Right renal pelvis (tissue), 4 donors: Measurements from ENCODE around the gene RPTOR. TPM values are rescaled to one million over a fixed set of nuclear protein-coding genes. Genes with fewer than 3 reads are reported as not detected.

Experiments used
- DNase-seq, 4 donors: peaks; one replicate each; pipeline ENCODE4 v3.0.0-alpha.2; 2013; ENCODE audit warnings: low read depth in 4 of 4, low spot score in 3 of 4, missing footprints in 1 of 4
- polyA plus RNA-seq, 4 donors: library from polyadenylated mRNA; unstranded; fragments of 120-200 nt; gene quantifications; one replicate each; pipeline ENCODE4 v1.2.1, GENCODE V29; 2013; ENCODE audit not compliant: insufficient read length in 4 of 4

Gene RPTOR
- polyA plus RNA-seq, 4 donors: 17.1 to 21.9 (median 19.5) TPM

DNA sequence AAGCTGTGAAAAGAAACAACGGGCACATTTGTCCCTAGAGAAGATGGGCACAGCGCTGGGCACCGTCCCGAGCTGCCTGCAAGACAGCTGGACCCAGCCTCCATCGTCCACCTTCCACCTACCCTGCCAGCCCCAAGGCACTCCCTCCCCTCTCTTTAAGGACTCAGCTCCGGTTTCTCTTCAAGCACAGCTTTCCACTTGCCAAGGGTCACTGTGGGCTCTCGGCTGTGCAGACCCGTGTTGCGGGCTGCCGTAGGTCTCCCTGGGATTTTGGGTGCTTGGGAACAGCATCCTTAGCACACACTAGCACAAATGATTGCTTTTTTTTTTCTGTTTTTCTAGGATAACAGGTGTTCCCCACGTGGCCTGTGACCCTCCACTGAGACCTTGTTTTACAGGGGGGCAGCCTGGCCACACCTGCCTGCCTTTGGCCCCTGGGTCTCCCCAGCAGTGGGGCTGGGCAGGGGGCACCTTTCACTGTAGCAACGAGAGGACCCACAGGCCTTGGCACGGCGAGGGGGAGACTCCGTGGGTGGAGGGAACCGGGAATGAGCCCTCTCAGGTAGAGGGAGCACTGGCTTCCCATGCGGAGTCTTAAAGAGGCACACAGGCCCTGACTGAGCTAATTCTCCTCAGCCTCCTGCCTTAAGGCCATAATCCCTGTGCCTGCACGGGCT is 448.4 kb downstream of the RPTOR start:
- DNase-seq: no peak

- no peak for DNase-seq
Measured at GRCh38 chr17:80995131-80995530, 450.5 kb downstream of the RPTOR start.

GRCh38 chr17:80996422-80997305 is 452.0 kb downstream of the RPTOR start:
- DNase-seq: no peak

- no peak for DNase-seq
Measured at GRCh38 chr17:80997424-80998117, 452.9 kb downstream of the RPTOR start.

DNA sequence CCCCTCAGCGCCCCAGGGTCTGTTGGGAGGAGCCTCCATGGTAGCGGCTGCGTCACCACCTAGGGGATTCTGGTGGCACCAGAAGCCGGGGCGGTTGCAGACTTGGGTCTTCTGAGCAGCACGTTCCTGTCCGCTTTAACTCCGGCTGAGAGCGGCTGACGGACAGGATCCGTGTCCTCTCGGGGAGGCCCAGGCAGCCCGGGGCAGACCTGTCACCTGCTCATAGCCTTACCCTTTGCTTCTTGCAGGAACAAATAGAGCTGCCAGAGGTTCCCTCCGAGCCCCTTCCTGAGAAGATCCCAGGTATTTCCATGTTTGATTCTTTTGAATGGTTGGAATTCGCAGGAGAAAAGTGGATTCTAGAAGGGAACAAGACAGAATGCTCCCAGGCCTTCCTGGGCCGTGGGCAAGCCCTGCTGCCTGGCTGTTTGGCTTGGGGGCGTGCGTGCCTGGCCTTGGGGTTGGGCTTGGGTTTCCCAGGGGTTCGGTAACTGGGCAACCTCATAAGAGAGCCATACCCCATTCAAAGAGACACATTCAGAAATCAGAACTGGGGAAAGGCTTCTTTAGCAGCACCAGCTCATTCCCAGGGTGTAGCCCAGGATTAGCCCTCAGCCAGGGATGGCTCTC is 453.6 kb downstream of the RPTOR start:
- no peak for DNase-seq

GRCh38 chr17:80998748-80999535 is 454.3 kb downstream of the RPTOR start:
- DNase-seq: no peak

DNA sequence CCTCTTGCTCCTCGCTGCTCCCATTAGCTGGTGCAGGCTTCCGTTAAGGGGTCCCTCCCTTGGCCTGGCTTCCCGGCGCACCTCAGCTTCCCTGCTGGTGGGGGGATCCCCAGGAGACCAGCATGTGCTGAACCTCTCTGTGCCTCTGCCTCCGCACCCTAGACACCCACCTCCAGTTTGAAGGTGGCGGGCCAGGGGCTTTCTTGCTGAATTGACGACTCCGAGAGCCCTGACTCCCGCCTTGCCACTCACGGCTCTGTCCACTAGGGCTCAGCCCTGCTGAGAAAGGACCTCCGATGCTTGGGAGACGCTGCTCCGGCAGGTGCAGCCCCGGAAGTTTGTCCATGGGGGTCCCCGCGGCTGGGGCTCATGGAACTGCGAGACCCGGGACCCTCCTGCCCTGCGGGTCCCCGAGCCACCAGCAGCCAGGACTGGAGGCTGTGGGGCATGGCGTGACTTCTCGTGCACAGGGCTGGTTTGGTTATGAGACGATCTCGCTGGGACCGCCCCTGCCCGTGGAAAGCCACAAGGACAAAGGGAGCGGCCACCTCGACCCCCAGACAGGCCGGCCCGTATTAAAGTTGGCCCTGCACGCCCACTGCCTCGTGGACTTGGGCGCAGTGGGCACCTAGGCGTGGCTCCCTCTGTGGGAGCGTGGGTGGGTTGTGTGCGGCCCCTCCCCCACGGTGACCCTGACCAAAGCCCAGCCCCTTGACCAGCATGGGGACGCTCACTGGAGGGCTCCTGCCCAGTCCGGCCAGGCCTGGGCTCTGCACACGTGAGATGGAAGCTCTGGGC is 455.1 kb downstream of the RPTOR start:
- DNase-seq: no peak

- no peak for DNase-seq
Measured at GRCh38 chr17:81000334-81000630, 455.6 kb downstream of the RPTOR start.

DNA sequence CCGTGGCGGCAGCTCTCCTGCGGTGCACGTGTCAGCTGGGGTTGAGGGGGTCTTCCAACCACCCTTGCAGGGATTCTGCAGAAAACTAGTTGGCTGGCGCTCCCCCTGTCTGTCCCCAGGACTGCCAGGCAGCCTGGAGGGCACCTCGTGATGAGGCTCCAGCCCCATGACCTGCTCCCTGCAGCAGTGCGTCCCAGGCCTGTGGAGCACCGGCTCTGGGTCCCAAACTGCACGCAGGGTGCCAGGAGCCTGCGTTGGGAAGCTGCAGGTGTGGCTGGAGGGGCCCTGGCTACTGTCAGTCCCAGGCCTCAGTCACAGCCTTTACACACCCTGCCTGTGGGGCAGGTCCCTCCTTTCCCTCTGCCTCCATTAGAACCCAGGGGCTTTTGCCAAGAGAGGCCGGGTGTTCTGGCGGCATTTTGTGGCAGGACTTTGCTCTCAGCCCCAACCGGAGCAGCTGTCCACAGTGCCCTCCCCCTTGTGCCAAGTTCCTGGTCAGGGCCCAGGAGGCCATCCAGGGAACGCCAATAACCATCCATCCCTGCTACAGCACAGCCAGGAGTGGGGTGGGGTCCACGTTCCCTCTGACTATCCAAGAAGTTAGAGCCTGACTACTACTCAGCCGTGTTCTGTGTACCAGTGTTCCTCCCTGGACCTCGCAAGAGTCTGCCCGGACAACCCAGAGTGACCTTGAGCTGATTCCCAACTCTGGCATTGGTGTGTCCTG is 456.2 kb downstream of the RPTOR start:
- no peak for DNase-seq

- no peak for DNase-seq
Measured at GRCh38 chr17:81002013-81002384, 457.4 kb downstream of the RPTOR start.

DNA sequence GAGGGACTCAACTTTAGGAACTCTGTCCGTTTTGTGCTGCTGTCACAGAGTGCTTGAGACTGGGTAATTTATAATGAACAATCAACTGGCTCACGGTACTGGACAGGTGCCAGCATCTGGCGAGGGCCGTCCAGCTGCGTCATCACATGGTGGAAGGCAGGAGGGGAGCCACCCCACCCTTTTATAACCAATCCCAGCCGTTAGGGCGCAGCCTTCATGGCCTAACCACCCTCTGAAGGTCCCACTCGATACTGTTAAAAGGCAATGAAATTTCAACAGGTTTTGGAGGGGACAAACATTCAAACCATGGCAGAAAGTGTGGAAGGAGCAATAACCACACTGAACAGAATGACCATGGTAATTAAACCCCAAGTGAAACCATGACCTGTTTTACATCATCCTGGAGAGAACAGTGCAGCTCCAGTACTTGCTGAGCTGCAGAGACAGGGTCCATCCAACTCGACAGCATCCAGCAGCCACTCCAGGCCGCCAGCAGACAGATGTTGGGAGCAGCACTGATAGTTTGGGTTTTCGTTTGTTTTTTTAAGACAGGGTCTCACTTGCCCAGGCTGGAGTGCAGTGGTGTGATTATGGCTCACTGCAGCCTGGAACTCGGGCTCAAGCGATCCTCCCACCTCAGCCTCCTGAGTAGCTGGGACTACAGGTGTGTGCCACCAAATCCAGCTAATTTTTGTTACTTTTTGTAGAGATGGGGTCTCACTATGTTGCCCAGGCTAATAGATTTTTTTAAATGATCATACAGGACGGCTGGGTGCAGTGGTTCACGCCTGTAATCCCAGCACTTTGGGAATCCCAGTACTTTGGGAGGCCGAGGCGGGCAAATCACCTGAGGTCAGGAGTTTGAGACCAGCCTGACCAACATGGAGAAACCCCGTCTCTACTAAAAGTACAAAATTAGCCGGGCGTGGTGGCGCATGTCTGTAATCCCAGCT is 458.0 kb downstream of the RPTOR start:
- DNase-seq: no peak

DNA sequence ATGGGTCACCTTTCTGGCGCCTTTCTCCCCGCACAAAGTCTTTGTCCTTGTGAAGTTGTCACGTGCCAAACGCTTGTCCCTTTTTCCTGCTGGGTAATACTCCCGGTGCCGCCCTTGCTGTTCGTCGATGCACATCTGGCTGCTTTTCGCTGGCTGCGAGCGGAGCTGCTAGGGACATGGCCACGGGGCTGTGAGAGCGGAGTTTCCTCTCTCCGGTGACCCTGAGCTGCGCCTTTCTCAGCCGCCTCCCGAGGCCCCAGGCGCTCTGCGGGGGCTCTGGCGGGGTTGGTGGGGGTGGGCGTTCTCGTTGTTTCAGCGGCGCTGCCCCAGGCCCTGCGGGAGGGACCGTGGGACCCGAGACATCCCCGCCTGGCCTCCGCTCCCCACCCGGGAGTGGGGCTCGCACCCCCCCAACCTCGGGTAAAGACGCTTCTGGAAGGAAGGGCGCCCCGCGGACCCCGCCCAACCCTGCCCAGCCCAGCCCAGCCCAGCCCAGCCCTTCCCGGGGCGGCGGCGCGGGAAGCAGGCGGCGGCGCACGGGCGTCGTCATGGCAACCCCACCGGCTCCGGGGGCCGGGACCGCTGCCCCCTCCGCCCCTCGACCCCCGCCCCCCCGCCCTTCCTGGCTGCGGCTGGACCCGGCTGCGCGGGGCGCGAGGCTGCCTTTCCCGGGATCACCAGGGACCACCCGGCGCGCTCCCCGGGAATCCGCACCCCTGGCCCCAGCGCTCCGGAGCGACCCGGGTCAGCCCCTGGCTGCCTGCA is 459.3 kb downstream of the RPTOR start:
- no peak for DNase-seq

DNA sequence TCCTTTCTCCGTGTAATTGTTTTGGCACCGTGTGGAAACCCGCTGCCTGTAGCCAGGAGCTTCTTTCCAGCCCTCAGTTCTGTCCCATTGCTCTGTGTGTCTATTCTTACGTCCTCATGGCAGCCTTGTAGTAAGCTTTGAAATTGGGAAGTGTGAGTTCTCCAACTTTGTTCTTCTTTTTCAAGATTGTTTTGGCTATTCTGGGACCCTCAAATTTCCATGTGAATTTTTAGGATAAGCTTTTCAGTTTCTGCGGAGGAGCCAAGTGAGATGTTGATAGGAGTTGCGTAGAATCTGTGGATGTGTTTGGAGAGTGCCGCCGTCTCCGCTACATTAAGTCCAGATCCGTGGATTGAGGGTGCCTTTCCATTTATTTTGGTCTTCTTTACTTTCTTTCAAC is 462.3 kb downstream of the RPTOR start:
- DNase-seq: no peak

GRCh38 chr17:81008140-81008539 is 463.5 kb downstream of the RPTOR start:
- no peak for DNase-seq

GRCh38 chr17:81009136-81009535 is 464.5 kb downstream of the RPTOR start:
- DNase-seq: no peak

DNA sequence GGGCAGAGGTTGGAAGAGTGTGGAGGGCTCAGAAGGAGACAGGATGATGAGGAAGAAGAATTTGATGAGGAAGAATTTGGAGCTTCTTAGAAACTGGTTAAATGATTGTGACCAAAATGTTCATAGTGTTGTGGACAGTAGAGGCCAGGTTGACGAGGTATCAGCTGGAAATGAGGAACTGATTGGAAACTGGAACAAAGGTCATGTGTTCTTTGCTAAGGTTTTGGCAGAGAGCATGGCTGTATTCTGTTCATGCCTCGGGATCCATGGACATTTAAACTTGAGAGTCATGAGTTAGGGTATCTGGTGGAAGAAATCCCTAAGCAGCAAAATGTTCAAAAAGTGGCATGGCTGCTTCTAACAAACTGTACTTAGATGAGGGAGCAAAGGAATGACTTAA is 466.3 kb downstream of the RPTOR start:
- DNase-seq: no peak

DNA sequence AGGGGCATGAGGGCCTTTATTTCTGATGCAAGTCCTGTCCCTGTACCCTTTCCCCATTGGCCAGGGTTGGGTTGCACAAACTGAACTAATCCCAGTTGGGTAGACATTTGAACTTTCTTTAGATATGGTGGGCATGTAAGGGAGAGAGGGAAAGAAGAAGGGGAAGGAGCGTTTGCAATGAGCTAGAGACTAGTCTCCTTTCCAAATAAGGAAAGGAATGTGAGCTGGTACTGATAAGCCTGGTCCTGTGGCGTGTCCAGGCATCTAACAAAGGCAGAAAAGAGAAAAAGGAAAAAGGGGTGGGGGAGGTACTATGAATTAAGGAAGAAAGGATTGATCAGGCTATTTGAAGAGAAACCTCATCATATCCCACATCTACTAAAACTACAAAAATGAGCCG is 467.3 kb downstream of the RPTOR start:
- no peak for DNase-seq
